HepG2 (cell line): Measurements from ENCODE around the gene CD72. TPM values are rescaled to one million over a fixed set of nuclear protein-coding genes. Genes with fewer than 3 reads are reported as not detected.

ENCODE experiments used
- ATAC-seq: fragments of 200-7000 bp; cut with Tn5 transposase; 3 replicates; pipeline ENCODE4 v1.9.1; 2020; ENCODE audit warnings: mild to moderate bottlenecking, moderate library complexity
- BruUV-seq: library from RNA; stranded (reverse); fragments of 400-500 nt; replicated peaks from 2 replicates; lab custom pipeline; 2021; lab: Mats Ljungman, UMichigan
- CTCF ChIA-PET: fragments of 300-600 bp; formaldehyde crosslinking; extraction: SDS; loops from one replicate; lab custom pipeline; 2021; ENCODE audit warnings: low total read pairs, inconsistent platforms, low intra/inter-chr PET ratio; lab: Yijun Ruan, JAX
- POLR2A ChIA-PET: fragments of 350-600 bp; sonication (Branson Sonifier 250); formaldehyde crosslinking; loops from one replicate; lab custom pipeline; 2020; ENCODE audit warnings: antibody characterized with exemption, inconsistent platforms; lab: Yijun Ruan, JAX
- DNase-seq: peaks from one replicate; pipeline ENCODE4 v3.0.0-alpha.2; 2015; ENCODE audit warnings: low spot score
- FAIRE-seq: peaks from 3 replicates; lab custom pipeline; 2011; peaks lifted over from hg19 to GRCh38; lab: Jason Lieb, UNC
- H2AFZ ChIP-seq: one replicate; pipeline ENCODE4 v1.6.1; 2011; ENCODE audit warnings: low read length, inconsistent platforms
- H3K27ac ChIP-seq: fragments of 300-600 bp; 3 replicates; pipeline ENCODE4 v1.8.0; 2011; ENCODE audit warnings: mixed run types, mild to moderate bottlenecking, mixed read lengths, low read length, inconsistent platforms; ENCODE audit not compliant: insufficient read depth; ENCODE audit errors: extremely low read length
- H3K27me3 ChIP-seq, 2 experiments: fragments of 200-600 bp in 1 of 2; 2 replicates in 1 of 2; 3 replicates in 1 of 2; pipeline versions ENCODE4 v1.6.0 to v1.8.0; 2011; ENCODE audit warnings: low read length in 2 of 2, mild to moderate bottlenecking in 2 of 2, moderate library complexity in 2 of 2, inconsistent platforms in 1 of 2; ENCODE audit not compliant: insufficient read depth in 2 of 2, control insufficient read depth in 1 of 2
- H3K36me3 ChIP-seq, 2 experiments: fragments of 200-600 bp in 1 of 2; replicated peaks in 1 of 2; 2 replicates in 1 of 2; 3 replicates in 1 of 2; pipeline versions ENCODE4 v1.5.1 to v1.8.0; 2011; ENCODE audit warnings: low read length in 2 of 2, inconsistent platforms in 1 of 2; ENCODE audit not compliant: insufficient read depth in 2 of 2, control insufficient read depth in 1 of 2
- H3K4me1 ChIP-seq: 2 replicates; pipeline ENCODE4 v1.5.1; 2012; ENCODE audit warnings: low read length, inconsistent platforms; ENCODE audit not compliant: insufficient read depth
- H3K4me2 ChIP-seq: 2 replicates; pipeline ENCODE4 v1.6.0; 2011; ENCODE audit warnings: low read depth, low read length, inconsistent platforms
- H3K4me3 ChIP-seq, 3 experiments: fragments of 200-600 bp in 1 of 3; sonication (generic), shearing (Covaris generic) in 1 of 3; replicated peaks in 1 of 3; 2 replicates each; pipeline ENCODE4 v1.5.1; 2011 to 2016; ENCODE audit warnings: low read length in 3 of 3, inconsistent platforms in 2 of 3, low read depth in 2 of 3, mild to moderate bottlenecking in 2 of 3, control low read depth in 1 of 3, mixed read lengths in 1 of 3; ENCODE audit not compliant: insufficient read depth in 1 of 3
- H3K79me2 ChIP-seq: one replicate; pipeline ENCODE4 v1.6.1; 2011; ENCODE audit warnings: low read length, inconsistent platforms; ENCODE audit not compliant: insufficient read depth
- H3K9ac ChIP-seq: 2 replicates; pipeline ENCODE4 v1.6.0; 2011; ENCODE audit warnings: mild to moderate bottlenecking, low read depth, low read length, inconsistent platforms; ENCODE audit not compliant: insufficient read depth
- H3K9me3 ChIP-seq: 2 replicates; pipeline ENCODE4 v1.5.1; 2012; ENCODE audit warnings: mild to moderate bottlenecking, low read length
- H4K20me1 ChIP-seq: 2 replicates; pipeline ENCODE4 v1.6.0; 2011; ENCODE audit warnings: inconsistent platforms, mild to moderate bottlenecking, low read length, moderate library complexity; ENCODE audit not compliant: insufficient read depth
- CC2D1A ChIP-seq: sonication (generic); formaldehyde crosslinking; IDR thresholded peaks from 2 replicates; pipeline ENCODE4 v1.8.1; 2023; ENCODE audit warnings: mild to moderate bottlenecking, missing genetic modification reagents
- GABPB1 ChIP-seq: IDR thresholded peaks from 2 replicates; pipeline ENCODE4 v1.6.1; 2016; ENCODE audit warnings: mild to moderate bottlenecking, missing genetic modification reagents, moderate library complexity, missing compliant biosample characterization
- KAT2B ChIP-seq: fragments of 150-350 bp; IDR thresholded peaks from 2 replicates; pipeline ENCODE4 v1.6.1; 2014; ENCODE audit warnings: low read depth, low read length, borderline replicate concordance
- MYC ChIP-seq: sonication (generic); formaldehyde crosslinking; IDR thresholded peaks from 2 replicates; pipeline ENCODE4 v1.9.0; 2021; ENCODE audit warnings: missing genetic modification reagents, borderline replicate concordance
- NCOA2 ChIP-seq: sonication (generic); formaldehyde crosslinking; IDR thresholded peaks from 2 replicates; pipeline ENCODE4 v1.8.0; 2022; ENCODE audit warnings: inconsistent platforms
- ZMAT3 ChIP-seq: sonication (generic); formaldehyde crosslinking; conservative IDR thresholded peaks from 2 replicates; pipeline ENCODE4 v1.7.0; 2021; ENCODE audit warnings: missing genetic modification reagents
- ZNF446 ChIP-seq: sonication (generic); formaldehyde crosslinking; IDR thresholded peaks from 2 replicates; pipeline ENCODE4 v1.5.0; 2020; ENCODE audit warnings: mild to moderate bottlenecking, missing genetic modification reagents
- ZNF674 ChIP-seq: sonication (generic); formaldehyde crosslinking; IDR thresholded peaks from 2 replicates; pipeline ENCODE4 v1.5.0; 2020; ENCODE audit warnings: low read depth, mild to moderate bottlenecking, missing genetic modification reagents
- ZNF737 ChIP-seq: sonication (generic); formaldehyde crosslinking; IDR thresholded peaks from 2 replicates; pipeline ENCODE4 v1.5.0; 2020; ENCODE audit warnings: missing genetic modification reagents, mild to moderate bottlenecking, borderline replicate concordance
- ZNF746 ChIP-seq: sonication (generic); formaldehyde crosslinking; IDR thresholded peaks from 2 replicates; pipeline ENCODE4 v1.8.0; 2022; ENCODE audit warnings: mild to moderate bottlenecking, missing genetic modification reagents
- ZNF761 ChIP-seq: sonication (generic); formaldehyde crosslinking; conservative IDR thresholded peaks from 2 replicates; pipeline ENCODE4 v1.4.0; 2020; ENCODE audit warnings: mild to moderate bottlenecking, missing genetic modification reagents
- WGBS: methylation state at CpG from one replicate; pipeline ENCODE4 v1.1.6; 2017; ENCODE audit warnings: low lambda C conversion rate; 5-methylcytosine and 5-hydroxymethylcytosine counted together
- in situ Hi-C: cut with HindIII; loops from 2 replicates; pipeline ENCODE4 v1.10.0; 2017; ENCODE audit warnings: low pct_unique_long_range_greater_than_20kb; ENCODE audit not compliant: extremely low pct_ligation_motif_present
- intact Hi-C: fragments of 100-400 bp; cut with micrococcal nuclease; formaldehyde crosslinking; loops from one replicate; pipeline ENCODE4 v1.10.0; 2022; ENCODE audit not compliant: unreplicated experiment
- polyA plus RNA-seq, 8 experiments: library from polyadenylated mRNA; depleted of rRNA in 3 of 8; stranded (reverse) in 7 of 8; unstranded in 1 of 8; fragments of >200 nt; fragmentation: Illumina TruSeq in 4 of 8; extraction: Trizol in 4 of 8; gene quantifications; 2 replicates each; pipeline versions ENCODE4 v1.2.1 to v1.2.3, GENCODE V29; 2011 to 2016; ENCODE audit warnings: low read depth in 4 of 8, missing spikeins in 1 of 8, mixed read lengths in 1 of 8; ENCODE audit not compliant: insufficient read depth in 1 of 8
- total RNA-seq, 5 experiments: library from RNA; depleted of rRNA; stranded (reverse); fragments of >200 nt; fragmentation: Illumina TruSeq; extraction: Trizol; gene quantifications; 2 replicates each; pipeline ENCODE4 v1.2.3, GENCODE V29; 2016; ENCODE audit warnings: low read depth in 1 of 5
- TF ChIP-seq, protein P1 (sequence below): sonication (generic); formaldehyde crosslinking; IDR thresholded peaks from 2 replicates; pipeline ENCODE4 v1.8.1; 2023; ENCODE audit warnings: missing genetic modification reagents, mild to moderate bottlenecking, borderline replicate concordance
- TF ChIP-seq, protein P2 (sequence below): sonication (generic); formaldehyde crosslinking; IDR thresholded peaks from 2 replicates; pipeline ENCODE4 v1.5.0; 2020; ENCODE audit warnings: mild to moderate bottlenecking, missing genetic modification reagents, borderline replicate concordance
- TF ChIP-seq, protein P3 (sequence below): sonication (generic); formaldehyde crosslinking; IDR thresholded peaks from 2 replicates; pipeline ENCODE4 v1.5.0; 2020; ENCODE audit warnings: missing genetic modification reagents
- TF ChIP-seq, protein P4 (sequence below): IDR thresholded peaks from 2 replicates; pipeline ENCODE4 v1.6.1; 2016; ENCODE audit warnings: missing genetic modification reagents, missing compliant biosample characterization
- TF ChIP-seq, protein P5 (sequence below), 2 experiments: sonication (generic) in 1 of 2; formaldehyde crosslinking in 1 of 2; IDR thresholded peaks; 2 replicates each; pipeline versions ENCODE4 v1.5.1 to v1.6.1; 2011 to 2020; ENCODE audit warnings: borderline replicate concordance in 1 of 2, low read depth in 1 of 2, low read length in 1 of 2, mild to moderate bottlenecking in 1 of 2, missing genetic modification reagents in 1 of 2, moderate library complexity in 1 of 2

CD72 gene
- total and polyA plus RNA-seq, 2 of the 13 experiments (the other 11 are each of a cell fraction or from before 2014, with no cell fraction given), result 0.18 to 1.1 TPM

DNA sequence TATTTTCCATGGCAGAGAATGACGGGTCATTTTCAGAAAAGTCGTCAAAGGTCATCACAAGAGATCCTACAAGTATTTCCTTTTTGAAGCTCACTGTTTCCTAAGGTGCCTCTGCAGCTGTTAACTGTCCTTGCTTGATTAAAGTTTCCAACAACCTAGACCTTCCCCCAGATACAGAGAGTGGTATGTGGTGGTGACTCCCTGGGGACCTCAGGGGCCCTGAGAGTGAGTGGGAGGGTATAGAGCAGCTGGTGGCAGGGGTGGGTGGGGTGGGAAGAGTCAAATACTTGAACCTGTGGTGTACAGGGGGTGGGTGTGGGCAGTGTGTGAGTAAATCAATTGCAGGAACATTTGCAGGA is 1.6 kb upstream of the CD72 start:
- no peak overlapping the region for H3K4me2 ChIP-seq
- CTCF ChIA-PET, result no interaction called here
- POLR2A ChIA-PET, result no interaction called here
- ATAC-seq (no peak), FAIRE-seq (no peak), DNase-seq (no peak)
- TF ChIP-seq CC2D1A (no peak), ZNF746 (CRISPR knock-in tag) (no peak), ZNF737 (CRISPR knock-in tag) (no peak), GABPB1 (no peak), ZNF761 (CRISPR knock-in tag) (no peak), ZNF674 (CRISPR knock-in tag) (no peak), ZMAT3 (CRISPR knock-in tag) (no peak), KAT2B (no peak), ZNF446 (CRISPR knock-in tag) (no peak), NCOA2 (CRISPR knock-in tag) (no peak), MYC (CRISPR knock-in tag) (no peak)
- TF ChIP-seq, protein P1, sequence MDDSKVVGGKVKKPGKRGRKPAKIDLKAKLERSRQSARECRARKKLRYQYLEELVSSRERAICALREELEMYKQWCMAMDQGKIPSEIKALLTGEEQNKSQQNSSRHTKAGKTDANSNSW (CRISPR knock-in tag), result no peak
- TF ChIP-seq, protein P2, sequence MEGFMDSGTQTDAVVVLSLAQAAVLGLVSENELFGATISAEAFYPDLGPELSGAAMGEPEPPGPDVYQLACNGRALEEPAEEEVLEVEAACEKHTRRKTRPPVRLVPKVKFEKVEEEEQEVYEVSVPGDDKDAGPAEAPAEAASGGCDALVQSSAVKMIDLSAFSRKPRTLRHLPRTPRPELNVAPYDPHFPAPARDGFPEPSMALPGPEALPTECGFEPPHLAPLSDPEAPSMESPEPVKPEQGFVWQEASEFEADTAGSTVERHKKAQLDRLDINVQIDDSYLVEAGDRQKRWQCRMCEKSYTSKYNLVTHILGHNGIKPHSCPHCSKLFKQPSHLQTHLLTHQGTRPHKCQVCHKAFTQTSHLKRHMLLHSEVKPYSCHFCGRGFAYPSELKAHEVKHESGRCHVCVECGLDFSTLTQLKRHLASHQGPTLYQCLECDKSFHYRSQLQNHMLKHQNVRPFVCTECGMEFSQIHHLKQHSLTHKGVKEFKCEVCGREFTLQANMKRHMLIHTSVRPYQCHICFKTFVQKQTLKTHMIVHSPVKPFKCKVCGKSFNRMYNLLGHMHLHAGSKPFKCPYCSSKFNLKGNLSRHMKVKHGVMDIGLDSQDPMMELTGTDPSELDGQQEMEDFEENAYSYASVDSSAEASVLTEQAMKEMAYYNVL, result no peak
- TF ChIP-seq, protein P3, sequence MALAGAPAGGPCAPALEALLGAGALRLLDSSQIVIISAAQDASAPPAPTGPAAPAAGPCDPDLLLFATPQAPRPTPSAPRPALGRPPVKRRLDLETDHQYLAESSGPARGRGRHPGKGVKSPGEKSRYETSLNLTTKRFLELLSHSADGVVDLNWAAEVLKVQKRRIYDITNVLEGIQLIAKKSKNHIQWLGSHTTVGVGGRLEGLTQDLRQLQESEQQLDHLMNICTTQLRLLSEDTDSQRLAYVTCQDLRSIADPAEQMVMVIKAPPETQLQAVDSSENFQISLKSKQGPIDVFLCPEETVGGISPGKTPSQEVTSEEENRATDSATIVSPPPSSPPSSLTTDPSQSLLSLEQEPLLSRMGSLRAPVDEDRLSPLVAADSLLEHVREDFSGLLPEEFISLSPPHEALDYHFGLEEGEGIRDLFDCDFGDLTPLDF (CRISPR knock-in tag), result no peak
- TF ChIP-seq, protein P4, sequence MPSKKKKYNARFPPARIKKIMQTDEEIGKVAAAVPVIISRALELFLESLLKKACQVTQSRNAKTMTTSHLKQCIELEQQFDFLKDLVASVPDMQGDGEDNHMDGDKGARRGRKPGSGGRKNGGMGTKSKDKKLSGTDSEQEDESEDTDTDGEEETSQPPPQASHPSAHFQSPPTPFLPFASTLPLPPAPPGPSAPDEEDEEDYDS, result no peak
- TF ChIP-seq, protein P5, sequence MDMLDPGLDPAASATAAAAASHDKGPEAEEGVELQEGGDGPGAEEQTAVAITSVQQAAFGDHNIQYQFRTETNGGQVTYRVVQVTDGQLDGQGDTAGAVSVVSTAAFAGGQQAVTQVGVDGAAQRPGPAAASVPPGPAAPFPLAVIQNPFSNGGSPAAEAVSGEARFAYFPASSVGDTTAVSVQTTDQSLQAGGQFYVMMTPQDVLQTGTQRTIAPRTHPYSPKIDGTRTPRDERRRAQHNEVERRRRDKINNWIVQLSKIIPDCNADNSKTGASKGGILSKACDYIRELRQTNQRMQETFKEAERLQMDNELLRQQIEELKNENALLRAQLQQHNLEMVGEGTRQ (IDR thresholded peaks at IDR 0.05; ENCODE audit: low read depth, low read length), result no peak
- TF ChIP-seq, protein P5 (CRISPR knock-in tag; IDR thresholded peaks at IDR 0.05; ENCODE audit: borderline replicate concordance), result no peak
- WGBS, result 0% methylated on average over 2 of the region's 2 CpGs
- no peaks in the 10 kb centered on the region for H4K20me1 ChIP-seq
- in situ Hi-C loops (no loop called here), intact Hi-C loops (no loop called here)
- H3K9me3 ChIP-seq, result no peaks in the 10 kb centered on the region
- BruUV-seq, result no TSS peak
- H2AFZ ChIP-seq, result no peak overlapping the region
- no peak overlapping the region for H3K4me3 ChIP-seq
- peaks cover 3 to 52% of the 10 kb centered on the region in 2 experiments; a peak in 3 of 5 replicates for H3K27me3 ChIP-seq
- no peaks in the 10 kb centered on the region for H3K79me2 ChIP-seq
- H3K27ac ChIP-seq, result no peak overlapping the region
- no peak overlapping the region for H3K9ac ChIP-seq
- H3K36me3 ChIP-seq, result no peaks in the 10 kb centered on the region
- no peaks in the 10 kb centered on the region for H3K4me1 ChIP-seq
